HG03103 (cell line): ENCODE data around the gene PREX1.

Source experiments
- ATAC-seq: cut with Tn5 transposase; IDR thresholded peaks from one replicate; pipeline ENCODE4 v1.9.1; 2021; ENCODE audit warnings: low read depth; ENCODE audit not compliant: unreplicated experiment

The PREX1 gene

GRCh38 chr20:48738399-48739304, 89.1 kb downstream of the PREX1 start:
- ATAC-seq = peak; percentile 70

GRCh38 chr20:48738094-48738398, 89.8 kb downstream of the PREX1 start:
- no peak for ATAC-seq

- ATAC-seq = no peak
These were observed 90.2 kb downstream of the PREX1 start for GRCh38 chr20:48737434-48738093.

GRCh38 chr20:48736636-48737035, 91.2 kb downstream of the PREX1 start:
- no peak for ATAC-seq

- ATAC-seq = no peak
These were observed 91.6 kb downstream of the PREX1 start for GRCh38 chr20:48736231-48736630.

- no peak for ATAC-seq
These were observed 92.7 kb downstream of the PREX1 start for GRCh38 chr20:48735112-48735511.

- ATAC-seq = no peak
These were observed 93.6 kb downstream of the PREX1 start for GRCh38 chr20:48734104-48734749.

- ATAC-seq = no peak
These were observed 94.5 kb downstream of the PREX1 start for GRCh38 chr20:48733296-48733790.

GRCh38 chr20:48732081-48732829, 95.5 kb downstream of the PREX1 start:
- no peak for ATAC-seq

- ATAC-seq = no peak
These were observed 96.3 kb downstream of the PREX1 start for GRCh38 chr20:48731536-48731935.

- ATAC-seq = no peak
These were observed 96.8 kb downstream of the PREX1 start for GRCh38 chr20:48730977-48731376.

- ATAC-seq = no peak
These were observed 98.3 kb downstream of the PREX1 start for GRCh38 chr20:48729538-48729937.

- ATAC-seq = no peak
These were observed 99.6 kb downstream of the PREX1 start for GRCh38 chr20:48728042-48728825.

- ATAC-seq = no peak
These were observed 100.6 kb downstream of the PREX1 start for GRCh38 chr20:48727226-48727625.

- no peak for ATAC-seq
These were observed 102.2 kb downstream of the PREX1 start for GRCh38 chr20:48725555-48725991.

- no peak for ATAC-seq
These were observed 102.8 kb downstream of the PREX1 start for GRCh38 chr20:48724891-48725554.

GRCh38 chr20:48724382-48724781, 103.4 kb downstream of the PREX1 start:
- ATAC-seq = no peak

GRCh38 chr20:48723308-48724264, 104.2 kb downstream of the PREX1 start:
- no peak for ATAC-seq
